Kidney (tissue), 14 donors: ENCODE results near the gene SRP19. TPM values are rescaled to one million over a fixed set of nuclear protein-coding genes. Genes with fewer than 3 reads are reported as not detected.
"Not testable (repeated sequence)": the region's sequence is repeated elsewhere in the genome, so short reads cannot be mapped to it uniquely, and the experiment has no call there.

Experiments used
- DNase-seq, 5 donors: peaks; one replicate each; pipeline ENCODE4 v3.0.0-alpha.2; 2013 to 2020
- FAIRE-seq: peaks from 2 replicates; lab custom pipeline; 2012; peaks lifted over from hg19 to GRCh38; lab: Jason Lieb, UNC
- H3K27ac ChIP-seq, 2 donors: one replicate each; pipeline ENCODE4 v1.7.0; 2013; ENCODE audit warnings: low read depth in 2 of 2, low read length in 2 of 2, inconsistent platforms in 1 of 2
- H3K27me3 ChIP-seq: one replicate; pipeline ENCODE4 v1.7.1; 2013; ENCODE audit warnings: low read length, inconsistent platforms; ENCODE audit not compliant: control insufficient read depth, insufficient read depth
- H3K36me3 ChIP-seq, 3 donors: one replicate each; pipeline versions ENCODE4 v1.7.0 to v1.7.1; 2013; ENCODE audit warnings: low read length in 3 of 3, control low read depth in 1 of 3, inconsistent platforms in 1 of 3; ENCODE audit not compliant: insufficient read depth in 3 of 3, control insufficient read depth in 2 of 3
- H3K4me1 ChIP-seq, 3 donors: one replicate each; pipeline versions ENCODE4 v1.7.0 to v1.7.1; 2013; ENCODE audit warnings: low read length in 3 of 3, inconsistent platforms in 1 of 3, low read depth in 1 of 3; ENCODE audit not compliant: control insufficient read depth in 2 of 3, insufficient read depth in 2 of 3
- H3K4me3 ChIP-seq, 3 donors: one replicate each; pipeline versions ENCODE4 v1.7.0 to v1.8.1; 2013; ENCODE audit warnings: low read length in 3 of 3, control low read depth in 1 of 3, inconsistent platforms in 1 of 3
- H3K9ac ChIP-seq, 3 donors: one replicate each; pipeline versions ENCODE4 v1.7.0 to v1.7.1; 2013; ENCODE audit warnings: low read length in 3 of 3, control low read depth in 1 of 3, inconsistent platforms in 1 of 3
- H3K9me3 ChIP-seq, 3 donors: one replicate each; pipeline versions ENCODE4 v1.7.0 to v1.7.1; 2013; ENCODE audit warnings: low read length in 3 of 3, control low read depth in 1 of 3, inconsistent platforms in 1 of 3; ENCODE audit not compliant: control insufficient read depth in 2 of 3, insufficient read depth in 1 of 3
- intact Hi-C: fragments of 100-400 bp; cut with DNase I; formaldehyde crosslinking; loops from one replicate; pipeline ENCODE4 v1.11.1; 2022
- polyA plus RNA-seq: library from polyadenylated mRNA; stranded (reverse); fragments of 350-450 nt; fragmentation: Illumina TruSeq; extraction: RNeasy Lipid Tissue Mini Kit (QIAGEN cat#74804); gene quantifications from one replicate; pipeline ENCODE4 v1.2.3, GENCODE V29; 2014; ENCODE audit warnings: low read depth, low replicate concordance; ENCODE audit not compliant: insufficient read depth
- total RNA-seq: library from RNA; stranded (reverse); fragmentation: NEBNext Ultra II Directional; extraction: Animal tissue kit (Norgen Biotek cat#: 25700); gene quantifications from one replicate; pipeline ENCODE4 v1.2.1, GENCODE V29; 2021
- TF ChIP-seq, protein P1 (sequence below): IDR thresholded peaks from 3 replicates; pipeline ENCODE4 v1.5.1; 2012; ENCODE audit warnings: mild to moderate bottlenecking, moderate library complexity, borderline replicate concordance; ENCODE audit not compliant: insufficient read depth; ENCODE audit errors: extremely low read depth
- donor health status: control.
- donor health status: control.
- donor health status: control.
- donor health status: control.
- donor health status: control.
- donor health status: DM: yes; HTN: yes; CAD: no.
- donor health status: Normal renal cell carcinoma (clear cell type).

The SRP19 gene
- total and polyA plus RNA-seq, 2 donors from 2014 or later = 33.0 to 80.6 TPM

DNA sequence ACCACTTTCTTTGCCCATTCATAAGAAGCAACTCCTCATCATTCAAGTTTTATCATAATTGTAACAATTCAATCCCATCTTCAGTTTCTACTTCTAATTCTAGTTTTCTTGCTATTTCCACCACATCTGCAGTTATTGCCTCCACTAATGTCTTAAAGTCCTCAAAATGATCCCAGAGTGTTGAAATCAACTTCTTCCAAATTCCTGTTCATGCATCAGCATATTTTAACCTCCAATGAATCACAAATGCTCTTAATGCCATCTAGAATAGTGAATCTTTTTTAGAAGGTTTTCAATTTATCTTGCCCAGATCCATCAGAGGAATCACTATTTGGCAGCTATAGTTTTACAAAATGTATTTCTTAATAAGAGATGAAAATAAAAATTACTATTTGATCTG is 3.2 kb upstream of the SRP19 start:
- no peaks in the 10 kb centered on the region for H3K9me3 ChIP-seq
- FAIRE-seq (no peak), DNase-seq (no peak)
- intact Hi-C loops = no loop called here
- TF ChIP-seq, protein P1, sequence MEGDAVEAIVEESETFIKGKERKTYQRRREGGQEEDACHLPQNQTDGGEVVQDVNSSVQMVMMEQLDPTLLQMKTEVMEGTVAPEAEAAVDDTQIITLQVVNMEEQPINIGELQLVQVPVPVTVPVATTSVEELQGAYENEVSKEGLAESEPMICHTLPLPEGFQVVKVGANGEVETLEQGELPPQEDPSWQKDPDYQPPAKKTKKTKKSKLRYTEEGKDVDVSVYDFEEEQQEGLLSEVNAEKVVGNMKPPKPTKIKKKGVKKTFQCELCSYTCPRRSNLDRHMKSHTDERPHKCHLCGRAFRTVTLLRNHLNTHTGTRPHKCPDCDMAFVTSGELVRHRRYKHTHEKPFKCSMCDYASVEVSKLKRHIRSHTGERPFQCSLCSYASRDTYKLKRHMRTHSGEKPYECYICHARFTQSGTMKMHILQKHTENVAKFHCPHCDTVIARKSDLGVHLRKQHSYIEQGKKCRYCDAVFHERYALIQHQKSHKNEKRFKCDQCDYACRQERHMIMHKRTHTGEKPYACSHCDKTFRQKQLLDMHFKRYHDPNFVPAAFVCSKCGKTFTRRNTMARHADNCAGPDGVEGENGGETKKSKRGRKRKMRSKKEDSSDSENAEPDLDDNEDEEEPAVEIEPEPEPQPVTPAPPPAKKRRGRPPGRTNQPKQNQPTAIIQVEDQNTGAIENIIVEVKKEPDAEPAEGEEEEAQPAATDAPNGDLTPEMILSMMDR = no peak
- no peak overlapping the region for H3K9ac ChIP-seq
- no peak overlapping the region for H3K27ac ChIP-seq
- H3K36me3 ChIP-seq = peaks cover 0 to under 1% (median 0%) of the 10 kb centered on the region in 3 donors
- no peak overlapping the region for H3K4me3 ChIP-seq
- no peaks in the 10 kb centered on the region for H3K27me3 ChIP-seq
- peaks cover 0 to 8% (median 6%) of the 10 kb centered on the region in 3 donors for H3K4me1 ChIP-seq

DNA sequence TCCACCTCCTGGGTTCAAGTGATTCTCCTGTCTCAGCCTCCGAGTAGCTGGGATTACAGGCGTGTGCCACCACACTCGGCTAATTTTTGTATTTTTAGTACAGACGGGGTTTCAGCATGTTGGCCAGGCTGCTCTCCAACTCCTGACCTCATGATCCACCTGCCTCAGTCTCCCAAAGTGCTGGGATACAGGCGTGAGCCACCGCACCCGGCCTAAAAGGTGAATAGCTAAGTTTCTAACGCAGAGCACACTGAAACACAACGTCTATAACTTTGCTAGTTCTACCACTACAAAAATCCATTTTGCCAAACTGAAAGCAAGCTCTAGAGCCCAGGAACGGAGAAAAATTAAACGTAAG is 537 bp upstream of the SRP19 start:
- intact Hi-C loops, H3K4me1 ChIP-seq, H3K9me3 ChIP-seq, DNase-seq, FAIRE-seq, H3K36me3 ChIP-seq, H3K27me3 ChIP-seq: not testable (repeated sequence)
- H3K9ac ChIP-seq = peak overlapping the region; percentile 77 to 87 (median 80)
- peak overlapping the region; percentile 80 to 96 (median 87) for H3K4me3 ChIP-seq
- H3K27ac ChIP-seq = peak overlapping the region in 1 of 2 donors; percentile 59

DNA sequence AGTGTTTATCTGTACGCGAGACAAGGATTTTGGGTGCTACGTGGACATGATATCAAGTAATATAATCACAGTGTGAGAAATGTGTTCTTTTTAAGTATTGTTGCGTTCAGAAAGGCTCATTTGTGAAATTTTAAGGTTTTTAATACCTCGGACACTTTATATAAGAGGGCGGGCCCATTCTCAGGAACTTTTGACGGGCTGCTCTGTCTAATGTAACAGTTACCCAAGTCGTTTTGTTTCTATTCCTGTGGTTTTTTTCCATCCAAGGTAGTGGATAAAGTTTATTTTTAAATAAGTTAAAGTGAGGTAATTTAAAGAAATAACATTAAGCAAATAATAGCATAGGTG is 525 bp downstream of the SRP19 start:
- Histone ChIP-seq H3K4me3 (peak overlapping the region; percentile 83 to 96 (median 87)), H3K9ac (peak overlapping the region; percentile 81 to 87 (median 86)), H3K27me3 (no peaks in the 10 kb centered on the region), H3K9me3 (no peaks in the 10 kb centered on the region), H3K27ac (peak overlapping the region; percentile 48 to 64), H3K36me3 (peaks cover under 1 to 10% (median 8%) of the 10 kb centered on the region in 3 donors), H3K4me1 (peaks cover 0 to 8% (median 6%) of the 10 kb centered on the region in 3 donors)
- DNase-seq = no peak
- FAIRE-seq = no peak
- intact Hi-C loops = no loop called here
- TF ChIP-seq, protein P1 = no peak

DNA sequence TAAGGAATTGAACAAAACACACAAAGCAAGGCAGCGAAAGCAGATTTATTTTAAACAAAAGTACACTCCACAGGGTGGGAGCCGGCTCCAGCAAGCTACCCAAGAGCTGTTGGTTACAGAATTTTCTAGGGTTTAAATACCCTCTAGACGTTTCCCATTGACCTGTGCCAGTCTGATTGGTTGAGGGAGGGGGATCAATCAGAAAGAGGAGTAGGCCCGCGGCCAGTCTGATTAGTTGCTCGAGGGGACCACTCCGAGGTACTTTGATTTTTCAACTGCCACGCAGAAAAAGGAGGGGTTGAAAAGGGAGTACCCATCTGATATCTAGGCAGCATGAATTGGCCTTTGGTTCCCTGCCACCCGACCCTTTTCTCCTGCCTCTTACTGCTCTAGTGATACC is 998 bp downstream of the SRP19 start:
- TF ChIP-seq, protein P1 = no peak
- Histone ChIP-seq H3K4me3 (peak overlapping the region; percentile 83 to 96 (median 87)), H3K27ac (no peak overlapping the region), H3K27me3 (no peaks in the 10 kb centered on the region), H3K36me3 (peaks cover 3 to 14% (median 8%) of the 10 kb centered on the region in 3 donors), H3K9ac (peak overlapping the region; percentile 34 to 87 (median 81)), H3K9me3 (no peaks in the 10 kb centered on the region), H3K4me1 (peaks cover 0 to 8% (median 6%) of the 10 kb centered on the region in 3 donors)
- DNase-seq = peak in 1 of 5 donors; percentile 13
- FAIRE-seq = no peak
- intact Hi-C loops = no loop called here
